RWPE1 (cell line): ENCODE results near the gene CDHR3.

Experiments used
- CTCF ChIA-PET: fragments of 350-600 bp; sonication (Branson Sonifier 250); formaldehyde crosslinking; extraction: SDS; loops from one replicate; lab custom pipeline; 2021; lab: Yijun Ruan, JAX
- POLR2A ChIA-PET: fragments of 400-600 bp; formaldehyde crosslinking; extraction: SDS; loops from one replicate; lab custom pipeline; 2020; ENCODE audit warnings: antibody characterized with exemption; ENCODE audit not compliant: low non-redundant PET; lab: Yijun Ruan, JAX
- DNase-seq: peaks from one replicate; pipeline ENCODE4 v3.0.0; 2012; ENCODE audit warnings: low spot score
- H3K27ac ChIP-seq: fragments of 450-650 bp; 2 replicates; pipeline ENCODE4 v1.5.1; 2017
- CTCF ChIP-seq: fragments of 450-650 bp; conservative IDR thresholded peaks from 2 replicates; pipeline ENCODE4 v1.5.1; 2017; ENCODE audit warnings: low read depth, mild to moderate bottlenecking

CDHR3 gene

GRCh38 chr7:106047184-106047583, 84.1 kb downstream of the CDHR3 start:
- ChIA-PET CTCF (interaction anchor here (1.1 to 2.7 kb wide), 2 partner anchors 10 to 107 kb away, joined by 4 to 15 read pairs; no protein-coding TSS in a partner anchor), POLR2A (no interaction called here)
- H3K27ac ChIP-seq: no peak overlapping the region
- no peak for TF ChIP-seq CTCF
- DNase-seq: no peak

- H3K27ac ChIP-seq: peak overlapping the region; percentile 61
- DNase-seq: peak; percentile 38
- POLR2A ChIA-PET: no interaction called here
- CTCF ChIA-PET: interaction anchor here (1.1 to 2.7 kb wide), 2 partner anchors 9 to 106 kb away, joined by 4 to 15 read pairs; no protein-coding TSS in a partner anchor
- TF ChIP-seq CTCF: no peak
Measured at GRCh38 chr7:106047818-106048705, 85.0 kb downstream of the CDHR3 start.

- CTCF ChIA-PET: interaction anchor here (2.7 kb wide), 1 partner anchor 105 kb away, joined by 15 read pairs; no protein-coding TSS in a partner anchor
- DNase-seq: no peak
- peak overlapping the region; percentile 61 for H3K27ac ChIP-seq
- TF ChIP-seq CTCF: no peak
- POLR2A ChIA-PET: no interaction called here
Measured at GRCh38 chr7:106048706-106049020, 85.6 kb downstream of the CDHR3 start.

GRCh38 chr7:106049139-106049752, 86.2 kb downstream of the CDHR3 start:
- DNase-seq: no peak
- peak overlapping the region; percentile 61; the same call in 1 of the 2 replicates for H3K27ac ChIP-seq
- no peak for TF ChIP-seq CTCF
- ChIA-PET CTCF (interaction anchor here (0.6 to 2.0 kb wide), 3 partner anchors 11 to 241 kb away, joined by 3 to 22 read pairs (median 3); no protein-coding TSS in a partner anchor), POLR2A (interaction anchor here (0.5 kb wide), 1 partner anchor 63 kb away, joined by 3 read pairs; the partner anchor contains the start of gene SYPL1)

GRCh38 chr7:106050002-106050745, 87.1 kb downstream of the CDHR3 start:
- peak; percentile 61 for DNase-seq
- CTCF ChIA-PET: interaction anchor here (0.5 to 2.0 kb wide), 7 partner anchors 8 to 240 kb away, joined by 3 to 22 read pairs (median 3); no protein-coding TSS in a partner anchor
- peak overlapping the region; percentile 83 for H3K27ac ChIP-seq
- peak; percentile 69 for TF ChIP-seq CTCF
- POLR2A ChIA-PET: no interaction called here

- POLR2A ChIA-PET: no interaction called here
- TF ChIP-seq CTCF: no peak
- H3K27ac ChIP-seq: peak overlapping the region; percentile 83
- DNase-seq: peak; percentile 43
- CTCF ChIA-PET: interaction anchor here (0.5 to 2.0 kb wide), 5 partner anchors 8 to 105 kb away, joined by 3 to 22 read pairs (median 4); no protein-coding TSS in a partner anchor
Measured at GRCh38 chr7:106050746-106051117, 87.7 kb downstream of the CDHR3 start.
